Measurements from ENCODE around the gene TUBB. TPM values are rescaled to one million over a fixed set of nuclear protein-coding genes. Genes with fewer than 3 reads are reported as not detected.
A peak's percentile ranks its signal among the peaks of the same experiment; 100 is the strongest.

TUBB gene
- total and polyA plus RNA-seq, 9 of the 15 experiments (the other 6 are each of a cell fraction or from before 2014, with no cell fraction given), result 971 to 2,870 (median 1,478) TPM

GRCh38 chr6:30700340-30700739 lies 19.8 kb upstream of the TUBB start:
- ATAC-seq (0 out of 3 replicates have a peak, but pooled peaks have one; percentile 19), DNase-seq (ENCODE audit: extremely low read depth in 1 of 4, low spot score in 3 of 4) (no peak), FAIRE-seq (no peak)
- no peak overlapping the region for H2AFZ ChIP-seq (ENCODE audit: low read depth, low read length)
- no peaks in the 10 kb centered on the region for H3K79me2 ChIP-seq (ENCODE audit: control insufficient read depth, insufficient read depth, low read length)
- 61% methylated on average over 3 of the region's 4 CpGs for WGBS (ENCODE audit: insufficient coverage, low coverage, missing lambda C conversion rate)
- no peaks in the 10 kb centered on the region for H3K9me3 ChIP-seq (replicated peaks; ENCODE audit: control insufficient read depth, insufficient read depth, low read depth, low read length)
- no peaks in the 10 kb centered on the region for H4K20me1 ChIP-seq (replicated peaks; ENCODE audit: control insufficient read depth, insufficient read depth, low read length)
- intact Hi-C loops (cut with micrococcal nuclease) (no loop called here), in situ Hi-C loops (cut with MboI) (no loop called here)
- ChIA-PET POLR2A (interaction anchor here (0.6 to 27.1 kb wide), 3 partner anchors 2 to 66 kb away, joined by 3 to 524 read pairs (median 524); partner anchors contain the start of genes MDC1, NRM and TUBB), CTCF (ENCODE audit: low intra/inter-chr PET ratio) (no interaction called here)
- H3K4me2 ChIP-seq (ENCODE audit: insufficient read depth, low read length), result no peak overlapping the region
- no peaks in the 10 kb centered on the region for H3K9me1 ChIP-seq (ENCODE audit: control insufficient read depth, insufficient read depth, low read length)
- peaks cover 49% of the 10 kb centered on the region for H3K36me3 ChIP-seq (ENCODE audit: control insufficient read depth, insufficient read depth, low read length)
- no peak for TF ChIP-seq ZNF274 (IDR thresholded peaks at IDR 0.05; ENCODE audit: borderline replicate concordance, low read depth, low read length)
- TF ChIP-seq SIN3A (IDR thresholded peaks at IDR 0.05; ENCODE audit: borderline replicate concordance in 2 of 2, control insufficient read depth in 1 of 2, low read depth in 2 of 2, low read length in 2 of 2), result no peak
- no peak for TF ChIP-seq BCOR (IDR thresholded peaks at IDR 0.05)
- no peak for TF ChIP-seq POLR2H (tag; IDR thresholded peaks at IDR 0.05; ENCODE audit: low read depth)
- no peaks in the 10 kb centered on the region for H3K27me3 ChIP-seq (ENCODE audit: control insufficient read depth in 2 of 2, insufficient read depth in 2 of 2, low read length in 2 of 2)
- H3K9ac ChIP-seq (ENCODE audit: insufficient read depth in 1 of 2, low read depth in 2 of 2, low read length in 2 of 2), result no peak overlapping the region
- BruUV-seq (replicated peaks), result no TSS peak
- no peaks in the 10 kb centered on the region for H3K4me1 ChIP-seq (replicated peaks in 1 of 2; ENCODE audit: control insufficient read depth in 2 of 2, insufficient read depth in 2 of 2, low read length in 2 of 2)
- H3K4me3 ChIP-seq, result no peak overlapping the region
- H3K27ac ChIP-seq (ENCODE audit: extremely low read depth, low read depth, low read length), result no peak overlapping the region

DNA sequence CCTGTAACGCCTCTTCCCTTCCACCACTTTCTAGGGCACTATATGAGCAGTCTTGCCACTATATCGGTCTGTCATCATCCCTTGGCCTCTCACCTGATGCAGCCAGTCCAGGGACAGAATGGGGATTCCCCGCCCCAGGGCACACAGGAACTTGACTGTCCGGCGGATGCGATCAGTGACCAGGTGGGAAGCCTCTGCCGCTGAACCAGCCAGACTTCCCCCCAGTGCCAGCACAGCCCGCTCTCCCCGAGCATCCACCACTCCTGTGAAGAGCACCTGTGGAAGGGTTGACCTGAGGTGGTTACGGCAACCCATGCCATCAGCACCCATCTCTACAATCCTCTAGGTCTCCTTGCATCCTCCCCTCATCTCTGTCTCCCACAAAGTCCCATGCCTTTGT lies 17.1 kb upstream of the TUBB start:
- intact Hi-C loops (cut with micrococcal nuclease) (no loop called here), in situ Hi-C loops (cut with MboI) (no loop called here)
- Histone ChIP-seq H3K27ac (ENCODE audit: extremely low read depth, low read depth, low read length) (no peak overlapping the region), H3K9me1 (ENCODE audit: control insufficient read depth, insufficient read depth, low read length) (no peaks in the 10 kb centered on the region), H3K4me1 (replicated peaks in 1 of 2; ENCODE audit: control insufficient read depth in 2 of 2, insufficient read depth in 2 of 2, low read length in 2 of 2) (no peaks in the 10 kb centered on the region), H3K4me3 (no peak overlapping the region), H4K20me1 (replicated peaks; ENCODE audit: control insufficient read depth, insufficient read depth, low read length) (no peaks in the 10 kb centered on the region), H3K27me3 (ENCODE audit: control insufficient read depth in 2 of 2, insufficient read depth in 2 of 2, low read length in 2 of 2) (no peaks in the 10 kb centered on the region), H3K9me3 (replicated peaks; ENCODE audit: control insufficient read depth, insufficient read depth, low read depth, low read length) (no peaks in the 10 kb centered on the region), H3K9ac (ENCODE audit: insufficient read depth in 1 of 2, low read depth in 2 of 2, low read length in 2 of 2) (no peak overlapping the region), H3K79me2 (ENCODE audit: control insufficient read depth, insufficient read depth, low read length) (no peaks in the 10 kb centered on the region), H3K4me2 (ENCODE audit: insufficient read depth, low read length) (no peak overlapping the region), H3K36me3 (ENCODE audit: control insufficient read depth, insufficient read depth, low read length) (peaks cover 70% of the 10 kb centered on the region), H2AFZ (ENCODE audit: low read depth, low read length) (no peak overlapping the region)
- FAIRE-seq, result no peak
- POLR2A ChIA-PET, result interaction anchor here (0.7 to 27.1 kb wide), 5 partner anchors 5 to 176 kb away, joined by 3 to 524 read pairs (median 5); partner anchors contain the start of genes MDC1, NRM and TUBB
- no peak for DNase-seq (ENCODE audit: extremely low read depth in 1 of 4, low spot score in 3 of 4)
- no peak for ATAC-seq
- 93% methylated on average over 10 of the region's 10 CpGs for WGBS (ENCODE audit: insufficient coverage, low coverage, missing lambda C conversion rate)
- no TSS peak for BruUV-seq (replicated peaks)
- CTCF ChIA-PET (ENCODE audit: low intra/inter-chr PET ratio), result no interaction called here
- no peak for TF ChIP-seq CBX5 (IDR thresholded peaks at IDR 0.05; ENCODE audit: borderline replicate concordance, low read depth)
- peak; percentile 57 for TF ChIP-seq POLR2G (IDR thresholded peaks at IDR 0.05; ENCODE audit: low read depth, low read length)
- TF ChIP-seq ZNF431 (CRISPR knock-in tag; IDR thresholded peaks at IDR 0.05), result no peak
- no peak for TF ChIP-seq ZNF175 (CRISPR knock-in tag; IDR thresholded peaks at IDR 0.05; ENCODE audit: low read depth)
- TF ChIP-seq RBFOX2 (IDR thresholded peaks at IDR 0.05; ENCODE audit: low read depth, low read length), result peak; percentile 43; the same call in 1 of the 2 replicates
- no peak for TF ChIP-seq ZKSCAN3 (CRISPR knock-in tag; IDR thresholded peaks at IDR 0.05)
- TF ChIP-seq FOSL1 (tag; conservative IDR thresholded peaks at IDR 0.05), result no peak
- no peak for TF ChIP-seq SOX6 (IDR thresholded peaks at IDR 0.05)
- TF ChIP-seq ZNF24 (IDR thresholded peaks at IDR 0.05), result no peak
- TF ChIP-seq POLR2AphosphoS2 (IDR thresholded peaks at IDR 0.05; ENCODE audit: low read length), result 0 out of 2 replicates have a peak, but pooled peaks have one; percentile 10
- TF ChIP-seq PHF20 (IDR thresholded peaks at IDR 0.05; ENCODE audit: partially characterized antibody), result no peak

Measured in K562 (cell line).